CD4-positive, alpha-beta T cell treated with Interleukin-4 for 4 hours (primary cell): ENCODE results near the gene SLC43A2.
A peak's percentile ranks its signal among the peaks of the same experiment; 100 is the strongest.
"Not testable (repeated sequence)": the region's sequence is repeated elsewhere in the genome, so short reads cannot be mapped to it uniquely, and the experiment has no call there.

ENCODE experiments used
- DNase-seq: peaks from one replicate; pipeline ENCODE4 v3.0.0-alpha.2; 2020

The SLC43A2 gene

GRCh38 chr17:1588821-1589585, 39.6 kb downstream of the SLC43A2 start:
- DNase-seq, result no peak

DNA sequence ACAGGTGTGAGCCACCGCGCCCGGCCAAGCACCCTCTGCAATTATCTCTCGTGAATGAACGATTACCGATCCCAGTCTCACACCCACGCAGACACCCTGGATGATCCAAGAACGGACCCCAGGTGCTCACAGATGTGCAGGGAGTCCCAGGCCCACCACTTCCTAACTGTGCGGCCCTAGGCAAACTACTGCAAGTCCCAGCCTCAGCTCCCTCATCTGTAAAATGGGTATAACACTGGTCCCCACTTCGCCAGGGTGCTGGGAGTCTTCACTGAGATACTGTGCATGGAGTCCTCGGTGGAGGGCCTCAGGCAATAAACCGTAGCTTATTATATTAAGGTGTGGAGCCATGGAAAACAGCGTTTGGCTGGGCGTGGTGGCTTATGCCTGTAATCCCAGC, 44.5 kb downstream of the SLC43A2 start:
- DNase-seq, result no peak

GRCh38 chr17:1583556-1583955, 45.1 kb downstream of the SLC43A2 start:
- no peak for DNase-seq

DNA sequence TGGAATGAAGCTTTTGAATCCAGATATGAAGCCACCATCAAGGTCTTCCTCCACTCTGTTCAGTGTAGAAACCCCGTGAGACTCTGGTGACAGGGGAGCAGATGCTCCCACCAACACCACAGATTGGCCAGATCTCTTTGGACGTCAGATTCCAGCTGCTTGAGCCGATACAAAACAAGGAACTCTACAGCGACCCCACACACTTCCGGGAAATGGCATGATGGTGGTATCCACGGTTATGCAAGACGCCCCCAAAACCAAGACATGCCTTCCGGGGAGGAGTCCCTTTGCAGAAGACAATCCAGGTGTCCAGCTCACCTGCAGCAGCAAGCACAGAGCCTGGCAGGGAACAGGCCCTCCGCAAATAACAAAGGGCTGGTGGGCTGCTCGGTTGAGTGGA, 46.3 kb downstream of the SLC43A2 start:
- DNase-seq, result no peak

DNA sequence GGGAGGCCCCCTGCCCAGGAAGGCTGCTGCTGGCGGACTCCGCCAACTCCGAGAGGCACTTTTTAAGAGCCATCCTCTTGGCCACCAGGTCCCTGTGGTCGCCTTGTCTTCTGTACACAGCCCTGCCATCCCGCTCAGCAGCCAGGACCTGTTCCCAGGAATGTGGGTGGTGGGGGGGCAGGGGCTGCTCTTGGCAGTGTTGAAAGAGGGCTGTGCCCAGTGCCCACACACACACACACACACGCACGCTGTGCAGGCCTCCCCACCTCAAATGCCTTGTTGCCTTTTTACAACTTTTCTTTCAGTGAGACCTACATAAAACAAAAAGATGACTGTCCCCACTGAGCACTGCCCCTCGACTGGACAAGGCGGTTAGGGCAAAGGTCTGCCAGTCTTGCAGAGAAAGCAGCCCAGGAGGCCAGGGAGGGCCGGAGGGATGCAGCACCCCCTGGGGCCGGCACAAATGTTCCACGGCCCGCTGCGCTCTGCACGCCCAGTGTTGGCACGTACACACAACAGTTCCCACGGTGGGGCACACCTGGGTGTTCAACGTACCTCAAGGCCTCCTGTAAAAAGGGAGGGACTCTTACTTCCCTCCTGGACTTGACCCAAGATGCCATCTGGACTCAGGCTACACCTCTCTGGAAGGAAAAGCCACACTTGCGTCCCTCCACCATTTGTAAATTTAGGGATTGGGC, 47.5 kb downstream of the SLC43A2 start:
- DNase-seq, result no peak

DNA sequence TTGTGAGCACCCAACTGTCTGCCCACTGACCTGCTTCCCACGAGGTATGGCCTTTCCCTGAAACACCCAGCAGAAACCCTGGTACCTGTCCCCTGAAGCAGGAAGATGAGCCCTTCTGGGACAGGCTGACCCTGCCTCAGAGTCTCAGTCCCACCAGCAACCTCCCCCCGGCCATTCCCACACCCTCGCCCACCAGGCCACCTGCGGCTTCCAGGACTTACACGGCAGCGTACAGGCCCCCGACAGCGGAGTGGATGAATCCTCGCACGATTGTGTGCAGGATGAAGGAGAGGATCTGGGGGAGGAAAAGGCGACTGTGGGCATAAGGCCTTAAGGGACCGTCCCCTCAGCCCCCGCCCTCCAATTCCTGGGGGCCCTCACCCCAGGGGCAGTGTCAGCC, 50.6 kb downstream of the SLC43A2 start:
- DNase-seq, result no peak

- DNase-seq, result no peak
These were observed 51.0 kb downstream of the SLC43A2 start for GRCh38 chr17:1577583-1578013.

DNA sequence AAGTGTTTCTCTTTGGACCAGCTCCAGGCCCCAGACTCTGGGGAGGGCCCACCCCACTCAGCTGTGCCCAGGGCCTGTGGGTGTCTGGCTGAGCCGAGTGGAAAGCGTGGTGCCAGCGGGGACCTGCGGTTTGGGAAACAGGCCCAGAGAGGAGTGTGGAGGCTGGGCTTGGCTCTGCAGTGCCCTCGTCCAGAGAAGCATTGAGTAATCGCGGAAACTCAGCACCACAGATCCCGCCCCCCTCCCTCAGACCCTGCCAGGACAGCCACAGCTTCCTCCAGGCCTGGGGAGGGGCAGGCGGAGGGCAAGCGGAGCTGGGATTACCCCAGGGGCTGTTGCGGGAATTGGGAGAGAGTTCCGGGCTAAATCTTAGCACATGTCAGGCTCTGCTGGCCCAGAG, 51.5 kb downstream of the SLC43A2 start:
- no peak for DNase-seq

DNA sequence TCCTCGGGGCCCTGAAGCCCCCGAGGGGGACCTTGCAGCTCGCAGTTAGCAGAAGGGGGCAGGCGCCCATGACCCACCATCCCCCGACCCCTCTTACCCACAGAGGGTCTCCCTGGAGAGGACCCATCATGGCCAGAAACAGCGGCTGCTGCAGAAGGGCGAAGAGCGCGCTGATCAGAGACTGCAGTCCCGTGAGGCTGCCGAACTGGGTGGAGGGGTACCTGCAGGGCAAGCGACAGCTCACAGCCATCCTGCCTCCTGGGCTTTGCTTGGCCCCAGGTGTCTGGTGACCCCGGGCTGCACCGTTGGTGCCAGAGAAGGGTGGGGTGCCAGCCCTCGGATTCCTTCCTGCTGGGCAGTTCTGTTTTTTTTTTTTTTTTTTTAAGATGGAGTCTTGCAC, 52.1 kb downstream of the SLC43A2 start:
- DNase-seq, result no peak

DNA sequence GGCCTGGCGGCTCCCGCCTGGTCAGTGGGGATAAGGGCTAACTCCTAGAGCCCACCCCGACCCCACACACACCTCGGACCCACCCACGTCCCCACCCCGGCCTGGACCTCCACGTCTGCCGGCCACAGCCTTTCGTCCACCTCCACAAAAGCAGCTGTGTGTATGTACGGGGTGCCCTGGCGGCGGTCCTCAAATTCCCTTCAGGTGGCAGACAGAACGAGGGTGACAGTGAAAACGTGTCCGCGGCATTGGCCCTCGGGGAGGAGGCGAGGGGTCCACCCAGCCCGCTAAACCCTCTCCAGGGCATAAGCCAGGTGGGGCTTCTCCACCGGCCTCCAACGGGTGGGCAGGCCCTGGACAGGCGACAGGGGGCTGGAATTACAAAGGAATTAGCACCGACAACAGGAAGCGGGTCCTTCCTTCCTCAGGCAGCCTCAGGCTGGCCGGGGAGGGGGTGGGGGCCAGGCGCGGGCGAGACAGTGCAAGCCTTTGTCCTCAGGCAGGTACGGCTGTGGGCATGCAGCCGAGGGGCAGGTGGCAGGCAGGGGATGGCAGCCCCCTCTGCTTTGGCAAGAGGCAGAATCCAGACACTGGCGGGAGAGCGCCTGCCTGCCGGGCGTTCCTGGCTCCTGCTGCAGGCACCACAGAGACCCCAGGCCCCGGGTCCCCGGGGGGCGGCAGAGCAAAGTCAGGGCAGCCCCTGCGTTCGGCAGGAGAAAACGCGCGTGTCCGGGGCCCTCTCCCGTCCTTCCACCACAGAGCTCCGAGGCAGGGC, 53.8 kb downstream of the SLC43A2 start:
- DNase-seq, result no peak

DNA sequence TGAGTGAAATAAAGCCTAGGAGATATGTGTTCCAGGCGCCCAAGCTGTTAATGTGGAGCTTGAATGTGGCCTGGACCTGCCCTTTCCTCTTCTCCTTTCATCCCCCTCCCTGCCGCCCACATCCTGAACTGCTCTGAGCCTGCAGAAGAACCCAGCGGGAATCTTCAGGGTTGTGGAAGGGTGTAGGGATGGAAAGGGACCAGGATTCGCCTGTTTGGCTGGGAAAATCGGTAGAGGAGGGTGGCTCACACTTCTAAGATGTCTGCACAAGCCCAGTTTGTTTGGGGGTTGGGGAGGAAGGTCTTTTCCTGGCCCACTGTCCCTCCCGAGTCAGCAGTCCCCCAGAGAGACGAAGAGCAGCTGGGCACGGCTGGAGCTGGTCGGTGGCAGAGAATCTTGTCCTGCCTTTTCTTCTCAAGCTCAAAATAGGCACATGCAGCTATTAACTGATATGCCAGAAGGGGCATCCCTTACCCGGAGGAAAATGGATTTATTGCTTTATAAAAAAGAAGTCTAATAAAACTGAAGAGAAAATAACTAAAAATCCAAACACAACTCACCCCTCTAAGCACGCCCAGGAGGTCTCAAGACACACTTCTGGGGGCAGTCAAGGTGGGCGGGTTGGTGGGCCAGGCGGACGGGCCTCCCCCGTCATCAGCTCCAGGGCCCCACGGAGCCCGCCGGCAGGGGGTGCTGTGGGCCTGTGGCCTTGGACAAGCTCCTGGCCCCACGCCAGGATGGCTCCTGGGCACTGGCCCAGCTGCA, 54.5 kb downstream of the SLC43A2 start:
- DNase-seq, result peak; percentile 9

GRCh38 chr17:1572646-1573045, 56.0 kb downstream of the SLC43A2 start:
- DNase-seq, result not testable (repeated sequence)

GRCh38 chr17:1571341-1571704, 57.3 kb downstream of the SLC43A2 start:
- DNase-seq, result no peak

GRCh38 chr17:1568950-1569810, 59.5 kb downstream of the SLC43A2 start:
- no peak for DNase-seq

GRCh38 chr17:1566505-1567199, 62.0 kb downstream of the SLC43A2 start:
- peak; percentile 69 for DNase-seq

GRCh38 chr17:1565877-1566276, 62.8 kb downstream of the SLC43A2 start:
- DNase-seq, result no peak

GRCh38 chr17:1563786-1564613, 64.6 kb downstream of the SLC43A2 start:
- DNase-seq, result no peak

DNA sequence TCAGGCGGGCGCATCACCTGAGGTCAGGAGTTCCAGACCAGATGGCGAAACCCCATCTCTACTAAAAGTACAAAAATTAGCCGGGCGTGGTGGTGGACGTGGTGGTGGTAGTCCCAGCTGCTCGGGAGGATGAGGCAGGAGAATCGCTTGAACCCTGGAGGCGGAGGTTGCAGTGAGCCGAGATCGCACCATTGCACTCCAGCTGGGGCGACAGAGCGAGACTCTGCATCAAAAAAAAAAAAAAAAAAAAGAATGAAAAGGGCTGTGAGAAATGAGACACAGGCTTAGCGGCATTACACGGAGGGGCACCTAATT, 65.2 kb downstream of the SLC43A2 start:
- not testable (repeated sequence) for DNase-seq

DNA sequence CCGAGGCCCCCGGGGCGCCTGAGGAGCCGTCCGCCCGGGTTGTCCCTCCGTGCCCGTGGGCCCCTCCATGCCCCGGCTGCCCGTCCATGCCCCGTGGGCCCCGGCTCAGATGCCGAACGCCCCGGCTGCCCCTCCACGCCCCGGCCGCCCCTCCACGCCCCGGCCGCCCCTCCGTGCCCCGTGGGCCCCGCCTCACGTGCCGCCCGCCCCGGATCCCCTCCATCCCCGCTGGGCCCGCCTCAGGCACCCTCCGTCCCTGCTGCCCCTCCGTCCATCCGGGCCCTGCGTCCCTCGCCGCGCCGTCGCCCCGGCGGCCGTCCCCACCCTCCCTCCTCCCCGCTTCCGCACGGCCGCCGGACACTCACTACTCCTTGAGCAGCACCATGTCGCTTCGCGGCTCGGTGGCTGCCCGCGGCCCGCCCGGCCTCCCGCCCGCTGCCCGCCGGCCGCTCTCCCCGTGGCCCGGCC, 66.4 kb downstream of the SLC43A2 start:
- no peak for DNase-seq

DNA sequence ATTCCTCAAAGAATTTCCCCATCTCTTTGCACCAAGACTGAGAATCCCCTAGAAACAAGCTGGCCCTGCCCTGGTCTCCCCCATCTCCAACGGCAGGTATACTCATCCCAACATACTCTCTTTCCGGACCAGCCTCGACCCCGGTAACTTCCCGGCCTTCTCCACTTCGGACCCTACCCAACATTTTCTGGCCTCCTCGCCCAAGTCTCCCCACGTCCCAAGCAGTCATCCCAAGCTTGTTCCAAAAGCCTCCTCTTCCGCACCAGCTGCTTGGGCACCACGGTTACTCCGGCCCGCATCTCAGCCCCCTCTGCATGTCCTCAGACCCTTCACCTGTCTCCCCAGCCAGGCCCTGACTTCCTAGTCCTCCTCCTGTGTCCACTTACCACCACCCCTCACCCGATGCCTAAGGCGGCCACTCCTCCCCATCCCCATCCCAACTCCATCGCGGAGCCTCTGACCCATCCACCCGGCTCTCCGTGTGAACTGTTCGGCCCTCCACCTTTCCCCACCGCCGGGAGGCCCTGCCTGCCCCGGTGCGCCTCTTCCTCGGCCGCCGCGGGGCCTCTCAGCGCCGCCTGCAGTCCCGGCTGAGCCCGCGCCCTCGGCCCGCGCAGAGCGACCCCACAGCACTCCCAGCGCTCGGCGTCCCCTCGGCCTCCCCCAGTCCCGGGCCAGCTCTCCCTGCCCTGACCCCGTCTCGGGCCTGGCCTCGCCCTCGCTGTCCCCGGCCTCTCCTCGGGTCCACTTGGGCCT, 67.0 kb downstream of the SLC43A2 start:
- DNase-seq, result peak; percentile 4
